ENCODE data around the gene DMC1. TPM values are rescaled to one million over a fixed set of nuclear protein-coding genes. Genes with fewer than 3 reads are reported as not detected.

DMC1 gene
- total and polyA plus RNA-seq, 2 of the 4 experiments (the other 2 are of a cell fraction) = 0.18 to 0.38 TPM

DNA sequence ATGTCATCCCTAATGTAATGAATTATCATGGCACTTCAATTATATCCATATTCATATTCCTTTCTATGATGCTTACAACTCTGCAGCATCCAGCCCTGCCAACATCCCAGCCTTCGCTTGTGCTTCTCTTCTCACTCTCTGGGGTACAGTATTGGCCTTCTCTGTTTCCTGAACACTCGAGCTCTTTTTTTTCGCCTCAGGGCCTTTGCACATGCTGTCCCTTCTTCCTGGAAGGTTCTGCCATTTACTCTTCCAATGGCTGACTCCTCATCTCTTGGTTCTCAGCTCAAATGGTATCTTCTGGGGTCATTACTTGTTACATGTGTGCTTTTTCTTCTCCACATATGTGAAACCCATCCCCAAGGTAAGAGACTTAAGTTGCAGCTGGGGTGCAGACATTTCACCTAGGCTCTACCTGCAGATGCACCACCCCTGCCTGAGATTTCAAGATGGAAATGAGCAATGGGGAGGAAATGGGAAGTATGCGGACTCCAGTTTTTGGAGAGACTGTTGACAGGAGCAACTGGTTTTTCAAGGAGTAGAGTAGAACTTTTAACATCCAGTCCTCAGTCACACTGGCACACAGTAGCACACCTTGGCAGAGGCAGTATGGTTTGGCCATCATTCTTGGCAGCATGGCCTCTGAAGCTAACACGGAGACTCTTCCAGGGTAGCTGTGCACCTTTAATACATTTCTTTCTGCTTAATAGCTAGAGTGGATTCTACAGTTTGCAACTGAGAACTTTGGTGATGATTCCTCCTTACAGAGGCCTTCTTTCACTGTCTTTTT lies 42.4 kb upstream of the DMC1 start:
- in situ Hi-C loops (cut with MboI; ENCODE audit: low sequenced_read_pairs) = no loop called here

More for the DNA sequence above, 42.4 kb upstream of the DMC1 start:
- Histone ChIP-seq H3K9ac (ENCODE audit: low read depth, low read length) (no peak overlapping the region), H3K56ac (ENCODE audit: extremely low read depth, insufficient read depth, low read length) (no peak overlapping the region), H2BK5ac (ENCODE audit: low read depth, low read length, poor library complexity, severe bottlenecking) (no peak overlapping the region), H2BK15ac (ENCODE audit: low read depth, low read length) (no peak overlapping the region), H3K23ac (ENCODE audit: low read depth, low read length) (no peak overlapping the region), H2BK20ac (ENCODE audit: low read depth, low read length) (no peak overlapping the region), H3K4me3 (ENCODE audit: insufficient read depth, low read depth, low read length) (no peak overlapping the region), H2AFZ (replicated peaks; ENCODE audit: low read length, poor library complexity) (no peak overlapping the region), H4K8ac (ENCODE audit: low read depth in 2 of 2, low read length in 2 of 2) (no peak overlapping the region), H3K14ac (replicated peaks; ENCODE audit: low read depth, low read length) (no peak overlapping the region), H3K4me2 (ENCODE audit: low read depth, low read length) (no peak overlapping the region), H3K4me1 (ENCODE audit: control insufficient read depth, insufficient read depth, low read length) (peaks cover 2% of the 10 kb centered on the region; the same call in 1 of the 2 replicates), H3K18ac (ENCODE audit: low read depth, low read length) (no peak overlapping the region), H3K9me1 (ENCODE audit: insufficient read depth, low read length) (0 out of 2 replicates have a peak, but pooled peaks cover 3% of the 10 kb centered on the region), H3K27ac (ENCODE audit: insufficient read depth, low read length) (no peak overlapping the region), H4K5ac (ENCODE audit: low read depth, low read length) (no peak overlapping the region), H3K9me3 (ENCODE audit: control insufficient read depth, insufficient read depth, low read length) (no peaks in the 10 kb centered on the region), H4K91ac (ENCODE audit: insufficient read depth, low read depth, low read length) (no peak overlapping the region), H3K27me3 (ENCODE audit: control insufficient read depth, insufficient read depth, low read length) (no peaks in the 10 kb centered on the region), H3K79me1 (ENCODE audit: low read depth in 1 of 2, low read length in 2 of 2) (no peaks in the 10 kb centered on the region), H2BK120ac (ENCODE audit: low read depth, low read length) (no peak overlapping the region), H3K4ac (ENCODE audit: low read depth, low read length) (no peak overlapping the region), H3K36me3 (ENCODE audit: control insufficient read depth, insufficient read depth, low read length) (no peaks in the 10 kb centered on the region), H4K20me1 (ENCODE audit: insufficient read depth, low read length) (no peaks in the 10 kb centered on the region), H2AK5ac (ENCODE audit: low read depth, low read length) (no peak overlapping the region), H2AK9ac (replicated peaks; ENCODE audit: low read depth, low read length, poor library complexity) (no peak overlapping the region)
- intact Hi-C loops (cut with micrococcal nuclease) = no loop called here
- ATAC-seq (ENCODE audit: low read depth) (no peak), DNase-seq (no peak)
- TF ChIP-seq MAFK (IDR thresholded peaks at IDR 0.05; ENCODE audit: low read depth, low read length) (no peak), RCOR1 (IDR thresholded peaks at IDR 0.05; ENCODE audit: insufficient replicate concordance, low read length) (no peak), FOS (IDR thresholded peaks at IDR 0.05; ENCODE audit: low read depth, low read length) (no peak), RAD21 (IDR thresholded peaks at IDR 0.05; ENCODE audit: low read length) (no peak), CTCF (conservative IDR thresholded peaks at IDR 0.05; ENCODE audit: low read depth, low read length) (no peak), BHLHE40 (IDR thresholded peaks at IDR 0.05; ENCODE audit: low read depth, low read length) (no peak), MAZ (IDR thresholded peaks at IDR 0.05; ENCODE audit: borderline replicate concordance, low read depth, low read length) (no peak), SMC3 (IDR thresholded peaks at IDR 0.05; ENCODE audit: low read depth, low read length) (no peak), POLR2A (IDR thresholded peaks at IDR 0.05; ENCODE audit: low read depth, low read length) (no peak), USF2 (IDR thresholded peaks at IDR 0.05; ENCODE audit: low read depth, low read length) (no peak), NFE2L2 (IDR thresholded peaks at IDR 0.05; ENCODE audit: low read depth, low read length) (no peak), MXI1 (IDR thresholded peaks at IDR 0.05; ENCODE audit: borderline replicate concordance, low read depth, low read length) (no peak), CHD1 (IDR thresholded peaks at IDR 0.05; ENCODE audit: low read depth, low read length) (no peak), RFX5 (IDR thresholded peaks at IDR 0.05; ENCODE audit: low read depth, low read length) (no peak), CEBPB (IDR thresholded peaks at IDR 0.05; ENCODE audit: low read depth, low read length) (no peak)
- TF ChIP-seq, protein P1, sequence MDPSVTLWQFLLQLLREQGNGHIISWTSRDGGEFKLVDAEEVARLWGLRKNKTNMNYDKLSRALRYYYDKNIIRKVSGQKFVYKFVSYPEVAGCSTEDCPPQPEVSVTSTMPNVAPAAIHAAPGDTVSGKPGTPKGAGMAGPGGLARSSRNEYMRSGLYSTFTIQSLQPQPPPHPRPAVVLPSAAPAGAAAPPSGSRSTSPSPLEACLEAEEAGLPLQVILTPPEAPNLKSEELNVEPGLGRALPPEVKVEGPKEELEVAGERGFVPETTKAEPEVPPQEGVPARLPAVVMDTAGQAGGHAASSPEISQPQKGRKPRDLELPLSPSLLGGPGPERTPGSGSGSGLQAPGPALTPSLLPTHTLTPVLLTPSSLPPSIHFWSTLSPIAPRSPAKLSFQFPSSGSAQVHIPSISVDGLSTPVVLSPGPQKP (IDR thresholded peaks at IDR 0.05; ENCODE audit: borderline replicate concordance, low read depth, low read length) = no peak
- BruUV-seq (replicated peaks) = no TSS peak
- dilution Hi-C loops (cut with HindIII; ENCODE audit: low sequenced_read_pairs, unreplicated experiment) = no loop called here
- POLR2A ChIA-PET (ENCODE audit: unreplicated experiment) = no interaction called here
- 87% methylated on average over 3 of the region's 5 CpGs; no CpG with 5 or more reads in 1 of the 2 experiments for WGBS, 2 experiments (ENCODE audit: extremely low coverage in 2 of 2, insufficient read length in 1 of 2)
- CTCF ChIA-PET = no interaction called here
